HG03064 (cell line): Measurements from ENCODE around the gene SPDYE1.

Experiments
- ATAC-seq: cut with Tn5 transposase; IDR thresholded peaks from one replicate; pipeline ENCODE4 v1.9.1; 2021; ENCODE audit warnings: low read depth; ENCODE audit not compliant: unreplicated experiment

Gene SPDYE1

DNA sequence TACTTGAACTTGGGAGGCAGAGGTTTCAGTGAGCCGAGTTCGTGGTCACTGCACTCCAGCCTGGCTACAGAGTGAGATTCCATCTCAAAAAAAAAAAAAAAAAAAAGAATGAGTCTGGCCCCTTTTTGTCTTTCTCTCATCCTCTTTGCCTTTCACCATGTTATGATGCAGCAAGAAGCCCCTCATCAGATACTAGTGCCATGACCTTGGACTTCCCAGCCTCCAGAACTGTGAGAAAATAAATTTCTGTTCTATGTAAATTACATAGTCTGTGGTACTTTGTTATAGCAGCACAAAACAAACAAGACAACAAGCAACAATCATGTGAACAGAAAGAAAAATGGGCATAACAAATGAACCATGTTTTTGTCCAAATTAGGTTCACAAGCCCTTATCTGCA is 44.5 kb downstream of the SPDYE1 start:
- ATAC-seq, result no peak

DNA sequence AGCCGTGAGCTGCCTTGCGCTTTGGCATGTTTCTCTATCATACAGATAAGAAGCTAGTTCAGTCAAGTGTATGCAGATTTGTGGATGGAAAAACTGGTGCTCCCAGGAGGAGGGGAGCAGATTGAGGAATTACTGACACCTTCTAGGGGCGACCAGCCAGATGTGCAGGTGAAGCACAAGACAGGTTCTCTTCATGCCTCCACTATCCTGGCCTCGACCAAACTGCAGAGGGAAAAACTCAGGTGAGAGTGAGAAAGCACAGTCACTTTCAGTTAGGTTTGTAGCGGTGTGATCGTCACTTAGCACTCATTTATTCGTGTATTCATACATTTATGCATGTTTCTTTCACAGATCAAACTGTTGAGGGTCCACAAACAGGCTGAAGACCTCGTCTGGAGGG is 46.2 kb downstream of the SPDYE1 start:
- ATAC-seq, result no peak

DNA sequence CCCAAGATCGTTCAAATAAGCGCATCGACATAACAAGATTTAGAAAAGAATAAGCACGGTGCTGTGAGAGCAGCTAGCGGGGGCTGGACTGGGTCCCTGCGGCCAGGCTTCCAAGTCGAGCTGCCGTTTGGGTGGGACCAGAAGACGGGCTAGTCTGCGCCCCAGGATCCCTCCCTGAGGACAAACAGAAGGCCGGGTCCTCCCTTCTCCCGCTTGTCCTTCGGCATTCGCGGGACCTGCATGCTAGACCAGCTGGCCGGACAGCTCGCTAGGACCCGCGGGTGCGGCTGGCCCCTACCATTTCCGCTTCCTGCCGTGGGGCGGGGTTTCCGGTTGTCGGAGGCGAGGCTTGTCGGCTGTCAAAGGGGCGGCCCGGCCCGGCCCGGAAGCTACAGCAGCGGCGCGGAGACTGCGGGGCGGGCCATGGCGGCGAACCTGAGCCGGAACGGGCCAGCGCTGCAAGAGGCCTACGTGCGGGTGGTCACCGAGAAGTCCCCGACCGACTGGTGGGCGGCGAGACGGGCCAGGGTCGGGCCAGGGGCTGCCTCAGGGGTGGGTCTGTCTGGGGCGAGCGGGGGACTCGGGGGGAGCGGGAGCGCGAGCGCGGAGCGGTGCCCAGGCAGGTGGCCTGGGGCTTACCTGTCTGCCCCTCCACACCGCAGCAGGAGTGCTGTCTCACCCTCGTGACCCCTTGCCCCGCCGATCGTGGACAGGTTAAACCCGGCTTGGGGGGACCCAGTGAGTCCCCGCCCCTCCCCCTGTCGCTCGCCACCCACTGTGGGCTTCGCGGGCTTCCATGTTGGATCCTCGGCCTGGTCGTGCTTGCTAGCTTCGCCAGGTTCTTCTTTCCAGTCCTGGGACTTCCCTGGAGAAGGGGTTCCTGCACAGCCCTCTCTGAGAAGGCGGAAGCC is 46.9 kb downstream of the SPDYE1 start, which contains the start of gene DBNL:
Gene DBNL, plus strand, starts transcription at position 388 of the 911 bp plus-strand sequence. Its CDS starts 36 bp downstream, at position 424.
- ATAC-seq, result peak; percentile 51

DNA sequence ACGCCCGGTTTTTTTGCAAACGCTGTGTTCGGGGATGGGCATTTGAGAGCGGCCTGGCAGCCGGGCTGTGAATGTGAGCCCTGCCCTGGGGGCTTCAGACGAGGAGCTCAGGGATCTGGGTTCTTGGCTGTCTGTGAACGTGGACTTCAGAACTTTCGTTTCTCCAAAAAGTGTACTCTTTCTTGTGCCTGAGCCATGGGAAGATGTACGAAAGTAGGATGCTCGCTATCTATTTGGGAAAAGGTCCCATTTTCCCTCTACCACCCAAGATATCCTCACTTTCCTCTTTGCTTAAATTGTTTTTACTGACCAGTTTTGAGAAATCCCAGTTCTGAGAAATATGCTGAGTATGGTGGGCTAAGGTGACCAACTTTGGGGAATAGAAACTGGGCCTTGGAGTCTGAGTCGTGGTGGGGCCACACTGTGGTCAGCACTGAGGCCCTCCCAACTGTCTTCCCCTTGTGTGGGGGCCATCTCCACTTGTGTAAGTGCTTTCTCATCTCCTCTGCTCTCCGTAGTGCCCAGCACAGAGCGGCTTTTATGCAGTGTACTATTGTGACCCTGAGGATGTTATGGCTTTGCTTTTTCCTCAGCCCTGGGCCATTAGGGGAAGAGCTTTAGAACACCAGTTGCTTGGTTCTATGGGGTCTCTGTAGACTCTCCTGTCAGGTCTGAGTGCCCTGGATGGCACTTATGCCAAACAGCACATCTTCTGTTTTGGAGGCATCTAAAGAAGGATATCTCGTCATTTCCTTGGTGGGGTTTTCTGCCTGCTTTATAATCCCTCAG is 47.7 kb downstream of the SPDYE1 start:
- ATAC-seq, result no peak

DNA sequence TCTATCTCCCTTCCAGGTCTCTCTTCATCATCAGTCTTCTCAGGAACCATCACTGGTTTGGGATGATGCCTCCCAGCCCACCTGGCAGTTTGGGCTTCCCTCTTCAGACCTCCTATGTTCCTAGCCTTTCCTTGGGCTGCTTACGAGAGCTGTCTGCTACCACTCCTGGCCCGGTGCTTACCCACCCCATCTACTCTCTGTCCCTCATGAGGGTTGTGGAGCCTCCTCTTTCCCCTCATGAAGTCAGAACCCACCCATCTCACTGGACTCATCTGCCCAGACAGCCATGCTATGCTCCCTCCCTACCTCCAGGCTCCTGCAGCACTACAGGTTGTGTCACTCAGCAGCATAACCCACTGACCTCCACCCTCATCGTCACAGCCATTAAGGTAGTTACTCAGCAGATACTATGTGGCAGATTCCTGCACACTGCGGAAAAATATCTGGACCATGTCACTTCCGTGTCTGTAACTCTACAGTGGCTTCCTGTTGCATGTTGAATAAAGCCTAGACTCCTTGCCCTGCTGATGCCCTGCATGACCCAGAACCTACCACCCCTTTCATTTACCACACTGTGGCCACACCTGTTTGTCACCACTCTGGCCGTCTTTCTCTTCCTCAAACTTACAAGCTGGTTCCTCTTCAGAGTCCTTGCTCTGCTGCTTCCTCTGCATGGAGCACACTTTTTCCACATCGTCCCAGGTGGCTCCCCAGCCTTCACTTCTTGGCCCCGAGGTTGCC is 48.8 kb downstream of the SPDYE1 start:
- ATAC-seq, result peak; percentile 60

DNA sequence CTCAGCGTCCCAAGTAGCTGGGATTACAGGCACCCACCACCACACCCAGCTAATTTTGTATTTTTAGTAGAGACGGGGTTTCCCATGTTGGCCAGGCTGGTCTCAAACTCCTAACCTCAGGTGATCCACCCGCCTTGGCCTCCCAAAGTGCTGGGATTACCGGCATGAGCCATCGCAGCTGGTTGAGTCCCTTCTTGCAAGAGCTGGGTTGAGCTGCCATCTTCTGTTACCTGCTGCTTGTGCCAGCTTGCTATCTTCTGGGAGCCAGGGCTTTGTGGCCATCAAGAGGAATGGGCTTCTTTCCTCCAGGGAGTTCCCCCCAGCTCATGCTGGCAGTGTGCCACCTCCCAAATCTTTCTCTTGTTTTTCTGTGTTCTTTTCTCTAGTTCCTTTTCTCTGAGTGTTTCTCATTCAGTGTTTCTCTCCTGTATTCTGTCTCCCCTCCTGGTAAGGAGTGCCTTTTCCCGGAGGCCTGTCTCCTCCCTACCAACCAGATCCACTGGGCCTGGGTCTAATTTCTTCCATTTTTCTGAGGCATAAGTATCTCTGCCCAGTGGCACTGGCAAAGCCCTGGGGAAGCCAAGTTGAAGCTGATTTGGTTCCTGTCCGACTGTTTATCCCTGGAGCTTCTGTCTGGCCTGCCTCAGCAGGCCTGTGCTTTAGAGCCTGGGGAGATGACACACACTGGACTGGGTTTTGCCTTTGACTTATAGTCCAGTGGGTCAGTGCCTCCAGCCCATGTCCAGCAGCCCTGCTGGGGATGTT is 50.5 kb downstream of the SPDYE1 start:
- ATAC-seq, result no peak

DNA sequence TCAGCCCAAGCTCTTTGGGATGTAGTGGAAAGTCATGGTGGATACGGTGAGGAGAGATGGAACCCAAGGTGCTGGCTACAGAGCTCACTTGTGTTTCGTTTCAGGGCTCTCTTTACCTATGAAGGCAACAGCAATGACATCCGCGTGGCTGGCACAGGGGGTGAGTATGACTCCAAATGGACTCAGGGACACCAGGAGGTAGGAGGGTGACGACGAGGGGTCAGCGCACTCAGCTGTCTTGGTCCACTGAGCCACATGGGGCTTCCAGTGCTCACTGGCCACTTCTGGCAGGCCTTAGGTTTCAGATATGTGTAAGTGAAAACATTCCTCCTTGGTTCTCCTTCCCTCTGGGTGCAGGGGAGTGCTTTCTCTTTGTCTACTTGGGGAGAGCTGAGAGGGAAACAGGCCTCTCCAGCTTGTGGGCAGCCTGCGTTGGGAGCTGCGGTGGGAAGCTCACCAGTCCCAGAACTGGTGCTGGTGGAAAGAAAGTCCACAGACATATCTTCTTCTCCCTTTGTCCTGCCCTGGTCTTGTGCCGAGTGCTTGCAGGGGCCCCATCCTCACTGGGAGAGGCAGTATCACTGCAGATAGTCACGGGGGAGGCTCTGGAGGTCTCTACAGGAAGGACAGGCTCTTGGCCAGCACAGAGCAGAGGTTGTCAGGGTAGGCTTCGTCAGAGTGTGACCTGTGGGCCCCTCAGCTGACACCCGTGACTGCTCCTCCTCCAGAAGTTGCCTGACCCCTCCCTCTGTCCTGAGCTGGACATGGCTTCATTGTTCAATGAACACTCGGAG is 52.6 kb downstream of the SPDYE1 start:
- no peak for ATAC-seq

DNA sequence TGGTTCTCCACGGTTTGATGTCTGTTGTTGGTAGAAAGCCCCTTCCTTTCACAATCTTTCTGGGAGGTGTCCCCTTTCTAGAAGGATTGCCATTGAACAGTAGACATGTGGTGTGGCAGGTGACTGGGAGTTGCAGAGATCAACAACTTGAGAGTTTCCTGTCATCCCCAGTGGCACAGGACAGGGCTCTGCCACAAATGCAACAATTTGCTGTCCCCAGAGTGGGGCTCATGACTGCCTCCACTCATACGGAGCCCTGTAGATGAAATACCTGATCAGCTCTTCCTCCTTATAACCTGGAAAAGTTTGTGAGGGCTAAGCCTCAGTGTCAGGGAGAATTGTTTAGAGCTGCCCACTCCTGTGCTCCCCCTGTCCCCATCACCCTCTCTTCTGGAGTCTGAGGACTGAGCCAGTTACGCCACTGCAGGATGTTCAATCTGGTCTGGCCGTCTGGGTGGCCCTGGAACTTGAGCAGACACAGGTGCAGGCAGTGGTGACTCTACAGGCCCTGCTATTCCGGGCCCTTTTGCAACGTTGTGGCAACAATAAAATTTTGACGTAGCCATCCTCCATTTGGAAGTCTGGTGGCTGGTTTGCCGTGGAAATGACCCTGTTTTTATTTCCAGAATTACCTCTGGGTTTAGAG is 53.3 kb downstream of the SPDYE1 start:
- no peak for ATAC-seq

DNA sequence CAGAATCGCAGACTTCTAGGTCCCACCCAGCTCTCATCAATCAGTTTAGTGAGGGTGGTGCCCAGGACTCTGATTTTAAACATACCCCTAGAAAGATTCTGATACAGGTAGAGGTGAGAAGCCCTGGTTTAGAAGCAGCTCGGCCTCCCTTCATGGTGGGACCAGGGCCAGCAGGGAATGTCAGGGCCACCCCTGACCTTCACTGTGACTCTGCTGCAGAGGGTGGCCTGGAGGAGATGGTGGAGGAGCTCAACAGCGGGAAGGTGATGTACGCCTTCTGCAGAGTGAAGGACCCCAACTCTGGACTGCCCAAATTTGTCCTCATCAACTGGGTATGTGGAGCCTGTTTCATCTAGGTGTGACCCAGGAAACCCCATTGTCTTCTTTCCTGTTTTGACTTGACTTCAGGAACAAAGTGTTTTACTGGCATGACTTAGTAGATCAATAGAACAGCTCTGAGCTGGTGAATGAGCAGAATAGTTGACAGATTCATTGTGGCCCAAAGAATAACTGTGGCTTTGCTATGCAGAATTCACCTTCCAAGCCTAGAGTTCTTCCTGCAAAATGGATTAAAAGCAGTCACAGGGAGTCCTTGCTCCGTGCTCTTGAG is 54.0 kb downstream of the SPDYE1 start:
- ATAC-seq, result no peak

DNA sequence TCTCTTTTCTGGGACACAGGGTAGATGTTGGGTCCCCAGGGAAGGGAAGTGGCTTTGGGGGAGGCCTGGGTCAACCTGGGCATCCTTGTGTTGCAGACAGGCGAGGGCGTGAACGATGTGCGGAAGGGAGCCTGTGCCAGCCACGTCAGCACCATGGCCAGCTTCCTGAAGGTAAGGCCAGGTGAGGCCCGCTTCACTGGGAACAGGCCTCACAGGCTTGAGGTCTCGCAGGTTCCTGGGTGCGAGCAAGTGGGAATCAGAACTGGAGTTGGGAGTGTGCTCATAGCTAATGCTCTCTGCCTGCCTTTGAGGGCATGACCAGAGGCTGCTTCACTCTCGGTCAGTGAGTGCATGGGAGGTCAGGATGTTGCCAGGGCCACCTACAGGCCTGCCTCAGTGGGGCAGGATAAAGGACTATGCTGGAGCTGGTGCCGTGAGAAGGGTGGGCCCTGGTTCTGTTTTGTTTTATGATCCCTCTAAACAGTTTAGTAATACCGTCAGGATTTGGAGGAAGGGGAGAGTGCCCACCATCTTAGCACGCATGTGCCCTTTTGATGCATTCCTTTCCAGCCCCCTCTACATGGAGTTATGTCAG is 55.2 kb downstream of the SPDYE1 start:
- no peak for ATAC-seq

DNA sequence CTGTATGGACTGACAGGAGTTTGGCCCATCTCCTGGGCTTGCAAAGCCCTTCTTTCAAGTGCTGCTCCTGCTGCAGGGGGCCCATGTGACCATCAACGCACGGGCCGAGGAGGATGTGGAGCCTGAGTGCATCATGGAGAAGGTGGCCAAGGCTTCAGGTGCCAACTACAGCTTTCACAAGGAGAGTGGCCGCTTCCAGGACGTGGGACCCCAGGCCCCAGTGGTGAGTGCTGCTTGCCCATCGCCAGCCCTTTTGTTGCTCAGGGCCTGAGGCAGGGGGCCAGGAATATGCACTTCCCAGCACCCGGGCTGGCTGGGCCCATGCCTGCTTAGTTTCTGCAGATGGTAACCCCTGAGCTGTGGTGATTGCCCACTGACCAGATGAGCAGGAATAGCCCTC is 59.0 kb downstream of the SPDYE1 start:
- no peak for ATAC-seq

DNA sequence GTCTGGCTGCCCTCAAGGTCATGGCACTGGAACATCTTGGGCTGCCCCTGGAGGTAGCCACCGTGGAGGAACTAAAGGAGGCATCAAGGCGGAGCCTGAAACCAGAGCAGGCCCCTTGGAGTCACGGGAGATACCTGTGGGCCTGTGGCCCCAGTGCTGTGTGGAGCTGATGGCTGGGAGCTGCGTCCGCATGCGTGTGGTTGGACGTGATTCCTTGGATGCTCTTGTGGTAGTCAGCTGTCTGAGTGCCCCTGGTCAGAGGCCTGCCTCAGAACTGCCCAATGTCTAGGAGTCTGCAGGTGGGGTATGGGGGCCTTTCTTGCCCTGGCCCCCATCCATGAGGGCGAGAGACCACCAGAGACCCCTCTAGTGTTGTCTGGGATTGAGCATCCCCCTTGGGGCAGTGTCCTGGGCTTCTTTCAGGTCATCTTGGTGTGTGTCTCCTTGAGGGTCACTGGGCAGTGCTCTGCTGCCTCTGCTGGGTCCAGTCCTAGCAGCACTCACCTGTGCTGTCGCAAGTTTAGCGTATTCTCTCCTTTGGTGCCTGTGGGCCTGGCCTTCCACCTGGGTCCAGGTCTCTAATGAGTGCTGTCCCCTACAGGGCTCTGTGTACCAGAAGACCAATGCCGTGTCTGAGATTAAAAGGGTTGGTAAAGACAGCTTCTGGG is 59.6 kb downstream of the SPDYE1 start:
- no peak for ATAC-seq

DNA sequence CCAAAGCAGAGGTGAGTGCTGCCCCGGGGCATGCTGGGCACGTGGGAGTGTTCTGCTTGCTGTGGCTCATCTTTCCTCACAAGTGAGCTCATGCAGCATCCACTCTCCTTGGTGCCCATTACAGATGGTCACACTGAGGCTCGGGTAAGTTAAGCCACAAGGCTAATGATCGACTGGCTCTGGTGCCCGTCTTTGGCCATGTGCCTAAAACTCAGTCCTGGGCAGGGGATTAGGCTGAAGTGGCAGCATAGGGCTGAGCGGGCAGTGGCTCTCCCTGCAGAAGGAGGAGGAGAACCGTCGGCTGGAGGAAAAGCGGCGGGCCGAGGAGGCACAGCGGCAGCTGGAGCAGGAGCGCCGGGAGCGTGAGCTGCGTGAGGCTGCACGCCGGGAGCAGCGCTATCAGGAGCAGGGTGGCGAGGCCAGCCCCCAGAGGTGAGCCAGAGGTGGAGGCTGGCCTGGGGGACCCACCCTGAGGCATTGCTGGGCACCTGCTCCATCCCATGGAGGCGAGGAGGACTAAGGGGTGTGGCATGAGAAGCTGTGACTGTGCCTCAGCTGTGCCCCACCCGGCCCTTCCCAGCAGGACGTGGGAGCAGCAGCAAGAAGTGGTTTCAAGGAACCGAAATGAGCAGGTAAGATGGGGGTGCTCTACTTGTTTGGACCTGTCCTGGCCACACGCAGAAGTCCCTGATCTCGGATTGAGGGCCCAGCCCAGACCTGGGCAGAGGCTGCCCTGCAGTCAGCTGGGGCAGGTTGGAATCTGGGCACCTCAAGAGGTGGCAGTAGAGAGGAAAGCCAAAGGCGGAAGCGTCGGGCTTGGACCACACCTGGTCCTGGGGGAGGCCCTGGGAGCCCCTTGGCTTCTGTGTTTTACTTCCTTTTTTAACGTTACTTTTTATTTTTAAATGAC is 60.4 kb downstream of the SPDYE1 start:
- ATAC-seq, result no peak

DNA sequence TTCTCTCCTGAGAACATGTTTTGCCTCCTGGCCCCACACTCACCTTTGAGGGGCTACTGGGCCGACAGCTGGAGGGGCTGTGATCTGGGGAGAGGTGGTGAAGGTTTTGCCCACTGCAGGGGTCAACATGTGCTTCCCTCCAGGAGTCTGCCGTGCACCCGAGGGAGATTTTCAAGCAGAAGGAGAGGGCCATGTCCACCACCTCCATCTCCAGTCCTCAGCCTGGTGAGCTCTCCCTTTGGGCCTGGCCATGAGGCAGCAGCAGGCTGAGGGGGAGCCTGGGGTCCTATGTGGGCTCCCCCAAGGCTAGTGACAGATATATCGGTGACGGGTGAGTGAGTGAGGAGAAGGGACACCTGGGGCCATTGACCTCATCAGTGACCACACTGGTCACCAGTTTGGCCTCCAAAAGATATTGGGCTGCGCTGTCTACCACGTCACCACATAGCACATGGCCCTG is 61.1 kb downstream of the SPDYE1 start:
- no peak for ATAC-seq

DNA sequence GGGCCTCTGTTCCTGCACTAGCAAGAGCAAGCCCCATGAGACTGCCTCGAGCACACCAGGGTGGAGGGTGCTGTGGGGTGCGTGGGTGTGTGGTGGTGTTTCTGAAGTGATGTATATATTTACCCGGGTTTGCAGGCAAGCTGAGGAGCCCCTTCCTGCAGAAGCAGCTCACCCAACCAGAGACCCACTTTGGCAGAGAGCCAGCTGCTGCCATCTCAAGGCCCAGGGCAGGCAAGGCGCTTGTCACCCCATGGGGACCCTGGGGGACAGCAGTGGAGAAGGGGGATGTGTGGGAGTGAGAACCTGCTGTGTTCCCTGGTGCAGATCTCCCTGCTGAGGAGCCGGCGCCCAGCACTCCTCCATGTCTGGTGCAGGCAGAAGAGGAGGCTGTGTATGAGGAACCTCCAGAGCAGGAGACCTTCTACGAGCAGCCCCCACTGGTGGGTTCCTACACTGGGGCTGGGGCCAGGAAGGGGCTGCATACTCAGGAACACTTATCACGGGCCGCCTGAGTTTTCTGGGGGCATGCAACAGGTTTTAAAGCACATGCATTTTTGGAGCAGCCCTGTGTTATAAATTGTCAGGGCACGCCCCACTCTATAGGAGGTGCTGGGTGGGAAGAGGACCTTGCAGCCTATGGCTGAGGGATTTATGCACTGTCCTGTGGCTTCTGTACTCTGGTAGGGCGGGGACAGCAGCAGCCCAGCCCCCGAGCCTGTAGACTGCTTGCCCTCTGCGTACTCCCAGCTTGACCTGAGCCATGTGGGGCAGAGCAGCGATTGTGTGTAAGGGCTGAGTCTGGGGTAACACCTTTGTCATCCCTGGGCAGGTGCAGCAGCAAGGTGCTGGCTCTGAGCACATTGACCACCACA is 61.8 kb downstream of the SPDYE1 start:
- ATAC-seq, result no peak
